Heart left ventricle (tissue), 16 donors: Measurements from ENCODE around the gene NUP62. TPM values are rescaled to one million over a fixed set of nuclear protein-coding genes. Genes with fewer than 3 reads are reported as not detected.

Source experiments
- ATAC-seq, 4 donors: fragments of 200-7000 bp; cut with Tn5 transposase; one replicate each; pipeline ENCODE4 v1.9.1; 2020 to 2022; ENCODE audit warnings: moderate library complexity in 4 of 4, mild to moderate bottlenecking in 3 of 4, moderate number of reproducible peaks in 1 of 4
- DNase-seq, 5 donors: peaks; one replicate each; pipeline ENCODE4 v3.0.0-alpha.2; 2020
- H3K27ac ChIP-seq, 12 donors: fragments of 200-600 bp; sonication (generic) in 4 of 12; one replicate each; pipeline versions ENCODE4 v1.5.0 to v1.8.0; 2016 to 2022; ENCODE audit warnings: mild to moderate bottlenecking in 2 of 12
- H3K27me3 ChIP-seq, 9 donors: fragments of 200-600 bp; sonication (generic) in 2 of 9; one replicate each; pipeline versions ENCODE4 v1.5.1 to v1.8.0; 2016 to 2022; ENCODE audit warnings: mild to moderate bottlenecking in 3 of 9
- H3K36me3 ChIP-seq, 9 donors: fragments of 200-600 bp; sonication (generic) in 2 of 9; one replicate each; pipeline versions ENCODE4 v1.5.0 to v1.8.0; 2018 to 2022; ENCODE audit warnings: mild to moderate bottlenecking in 2 of 9
- H3K4me1 ChIP-seq, 12 donors: fragments of 200-600 bp; sonication (generic) in 4 of 12; one replicate each; pipeline versions ENCODE4 v1.5.0 to v1.8.0; 2016 to 2022; ENCODE audit warnings: mild to moderate bottlenecking in 3 of 12
- H3K4me3 ChIP-seq, 12 donors: fragments of 200-600 bp; sonication (generic) in 4 of 12; one replicate each; pipeline versions ENCODE4 v1.5.0 to v1.8.0; 2017 to 2022; ENCODE audit warnings: mild to moderate bottlenecking in 9 of 12, moderate library complexity in 4 of 12
- H3K9me3 ChIP-seq, 12 donors: fragments of 200-600 bp; sonication (generic) in 4 of 12; one replicate each; pipeline versions ENCODE4 v1.5.0 to v1.8.0; 2016 to 2022; ENCODE audit warnings: mild to moderate bottlenecking in 1 of 12
- CTCF ChIP-seq, 12 donors: fragments of 200-600 bp; sonication (generic) in 4 of 12; IDR thresholded peaks; one replicate each; pipeline versions ENCODE4 v1.5.0 to v1.8.0; 2018 to 2022; ENCODE audit warnings: antibody characterized with exemption in 12 of 12, mild to moderate bottlenecking in 5 of 12
- POLR2A ChIP-seq, 2 donors: fragments of 450-650 bp; IDR thresholded peaks; one replicate each; pipeline ENCODE4 v1.6.1; 2017; ENCODE audit warnings: antibody characterized with exemption in 2 of 2, mild to moderate bottlenecking in 2 of 2, moderate library complexity in 2 of 2
- WGBS, 4 donors: extraction: QIAGEN DNeasy Blood & Tissue Kit in 2 of 4; methylation state at CpG; one replicate each; pipeline versions ENCODE4 v1.1.5 to v1.1.7; 2013 to 2018; 5-methylcytosine and 5-hydroxymethylcytosine counted together
- intact Hi-C, 10 donors: fragments of 100-400 bp; cut with DNase I; formaldehyde crosslinking; loops; one replicate each; pipeline versions ENCODE4 v1.11.1 to v1.14.2; 2022
- polyA plus RNA-seq, 2 donors: library from polyadenylated mRNA; stranded (reverse); fragments of 200-250 nt; gene quantifications; one replicate each; pipeline ENCODE4 v1.2.3, GENCODE V29; 2013
- total RNA-seq, 9 donors: library from RNA; depleted of rRNA in 2 of 9; stranded (reverse); fragments of >200 nt in 2 of 9; fragmentation: NEBNext Ultra II Directional in 3 of 9; extraction: Animal tissue kit (Norgen Biotek cat#: 25700) in 3 of 9; gene quantifications; one replicate each; pipeline versions ENCODE4 v1.1.0 to v1.2.4, GENCODE V29; 2016 to 2023
- donor health status: ischemic (EF 13 %, LVEDD 7.1; RV severe dilation, severe dysfunction).
- donor health status: healthy with polysubstance abuse.
- donor health status: DM: no; HTN: yes; CAD: no.
- donor health status: DM: no; HTN: no; CAD: no.
- donor health status: ischemic (EF 25% LVEDD 6.9; RV normal size, moderate dysfunction).
- donor health status: ischemic (EF 25% LVEDD 5.7; RV mildly dilated, moderate dysfunction).
- donor health status: healthy.
- donor health status: DM: yes; HTN: yes; CAD: no.
- donor health status: ischemic (EF 35%, LVEDD 5.7; RV mildly dilated, moderate dysfunction).
- donor health status: nonischemic (EF 11% LVEDD 7.7; RV severe dilation, severe dysfunction).
- donor health status: DM: yes; HTN: yes; CAD: no.
- donor health status: PGD.
- donor health status: ischemic (EF 29% LVEDD 5.4; RV normal size, mild dysfunction).
- donor health status: nonischemic (EF 23%, LVEDD 6.1; RV moderate dilation, normal function).

Gene NUP62
- total and polyA plus RNA-seq, 11 donors = 14.0 to 61.9 (median 33.0) TPM

DNA sequence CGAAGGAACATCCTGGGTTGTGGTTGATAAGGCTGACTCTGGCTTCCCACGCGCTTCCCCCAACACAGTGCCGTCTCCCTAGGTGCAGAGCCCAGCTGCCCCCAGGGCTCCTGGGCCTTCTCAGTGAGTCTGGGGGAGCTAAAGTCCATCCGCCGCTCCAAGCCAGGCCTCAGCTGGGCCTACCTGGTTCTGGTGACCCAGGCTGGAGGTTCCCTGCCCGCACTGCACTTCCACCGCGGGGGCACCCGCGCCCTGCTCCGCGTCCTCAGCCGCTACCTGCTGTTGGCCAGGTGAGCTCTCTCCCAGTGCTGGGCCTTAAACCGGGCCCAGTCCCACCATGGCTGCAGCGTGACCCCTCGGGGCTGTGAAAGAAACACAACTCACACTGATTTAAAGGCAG lies 48.1 kb downstream of the NUP62 start:
- DNase-seq (peak in 1 of 5 donors; percentile 44), ATAC-seq (no peak)
- Histone ChIP-seq H3K4me1 (peaks cover 0 to 16% (median 9%) of the 10 kb centered on the region in 12 donors), H3K9me3 (no peaks in the 10 kb centered on the region), H3K36me3 (peaks cover 8 to 78% (median 72%) of the 10 kb centered on the region in 9 donors), H3K27me3 (no peaks in the 10 kb centered on the region), H3K4me3 (no peak overlapping the region), H3K27ac (no peak overlapping the region)
- TF ChIP-seq POLR2A (IDR thresholded peaks at IDR 0.05) = no peak
- TF ChIP-seq CTCF (IDR thresholded peaks at IDR 0.05) = no peak
- intact Hi-C loops = no loop called here
- 92 to 98% (median 95%) methylated on average over 17 of the region's 17 CpGs for WGBS, 4 donors

GRCh38 chr19:49880162-49880869 lies 49.0 kb downstream of the NUP62 start:
- intact Hi-C loops = no loop called here
- no peak for DNase-seq
- TF ChIP-seq CTCF (IDR thresholded peaks at IDR 0.05) (no peak), POLR2A (IDR thresholded peaks at IDR 0.05) (no peak)
- H3K36me3 ChIP-seq = peaks cover 8 to 69% (median 63%) of the 10 kb centered on the region in 9 donors
- WGBS, 4 donors = 88 to 94% (median 91%) methylated on average over 9 to 10 of the region's 10 CpGs
- ATAC-seq = no peak
- no peaks in the 10 kb centered on the region for H3K9me3 ChIP-seq
- peaks cover 0 to 23% (median 14%) of the 10 kb centered on the region in 12 donors for H3K4me1 ChIP-seq
- no peak overlapping the region for H3K27ac ChIP-seq
- no peaks in the 10 kb centered on the region for H3K27me3 ChIP-seq
- no peak overlapping the region for H3K4me3 ChIP-seq

GRCh38 chr19:49879243-49879963 lies 49.9 kb downstream of the NUP62 start:
- ATAC-seq (no peak), DNase-seq (no peak)
- 93 to 97% (median 97%) methylated on average over 12 of the region's 12 CpGs for WGBS, 4 donors
- no peak overlapping the region for H3K27ac ChIP-seq
- no peak overlapping the region for H3K4me3 ChIP-seq
- no peaks in the 10 kb centered on the region for H3K27me3 ChIP-seq
- peaks cover 8 to 61% (median 54%) of the 10 kb centered on the region in 9 donors for H3K36me3 ChIP-seq
- TF ChIP-seq CTCF (IDR thresholded peaks at IDR 0.05) (no peak), POLR2A (IDR thresholded peaks at IDR 0.05) (no peak)
- H3K4me1 ChIP-seq = peaks cover 0 to 28% (median 19%) of the 10 kb centered on the region in 12 donors
- intact Hi-C loops = loop anchor here in 3 of 10 donors (5.0 kb wide), 4 partner anchors 48 to 382 kb away; partner anchors contain the start of genes ADM5 (in 1 of the 3), AP2A1 (in 1 of the 3), ATF5 (in 1 of the 3) and NUP62 (in 1 of the 3)
- no peaks in the 10 kb centered on the region for H3K9me3 ChIP-seq

GRCh38 chr19:49878744-49879070 lies 50.6 kb downstream of the NUP62 start:
- WGBS, 4 donors = 86 to 88% (median 86%) methylated on average over 9 of the region's 9 CpGs
- ATAC-seq (no peak), DNase-seq (no peak)
- Histone ChIP-seq H3K9me3 (no peaks in the 10 kb centered on the region), H3K36me3 (peaks cover 2 to 58% (median 48%) of the 10 kb centered on the region in 9 donors), H3K4me3 (peak overlapping the region in 7 of 12 donors; percentile 78 to 98 (median 85)), H3K27ac (peak overlapping the region in 4 of 12 donors; percentile 97 to 100 (median 100)), H3K27me3 (no peaks in the 10 kb centered on the region), H3K4me1 (peaks cover 0 to 28% (median 19%) of the 10 kb centered on the region in 12 donors)
- intact Hi-C loops = loop anchor here in 3 of 10 donors (5.0 kb wide), 4 partner anchors 49 to 381 kb away; partner anchors contain the start of genes ADM5 (in 1 of the 3), AP2A1 (in 1 of the 3), ATF5 (in 1 of the 3) and NUP62 (in 1 of the 3)
- TF ChIP-seq POLR2A (IDR thresholded peaks at IDR 0.05) = no peak
